OCI-LY7 (cell line): ENCODE data around the gene TULP1. TPM values are rescaled to one million over a fixed set of nuclear protein-coding genes. Genes with fewer than 3 reads are reported as not detected.
A peak's percentile ranks its signal among the peaks of the same experiment; 100 is the strongest.
"Not testable (repeated sequence)": the region's sequence is repeated elsewhere in the genome, so short reads cannot be mapped to it uniquely, and the experiment has no call there.

Source experiments
- BruUV-seq: library from RNA; stranded (reverse); fragments of 400-500 nt; replicated peaks from 2 replicates; lab custom pipeline; 2021; lab: Mats Ljungman, UMichigan
- CTCF ChIA-PET: fragments of 300-600 bp; sonication (Branson Sonifier 250); formaldehyde crosslinking; loops from one replicate; lab custom pipeline; 2022; ENCODE audit warnings: antibody characterized with exemption; ENCODE audit not compliant: unreplicated experiment; lab: Charles Lee
- POLR2A ChIA-PET: fragments of 300-600 bp; sonication (Branson Sonifier 250); formaldehyde crosslinking; loops from one replicate; lab custom pipeline; 2022; ENCODE audit warnings: antibody characterized with exemption; lab: Charles Lee
- DNase-seq: peaks from one replicate; pipeline ENCODE4 v3.0.0-alpha.2; 2015; ENCODE audit warnings: low spot score
- H2AFZ ChIP-seq: fragments of 200-600 bp; sonication (generic), shearing (Covaris generic); 2 replicates; pipeline ENCODE4 v1.6.1; 2014; ENCODE audit warnings: mild to moderate bottlenecking, antibody characterized with exemption, low read length, moderate library complexity
- H3K27ac ChIP-seq: fragments of 200-600 bp; sonication (generic); 2 replicates; pipeline ENCODE4 v1.5.1; 2014; ENCODE audit warnings: mixed run types, low read depth, mild to moderate bottlenecking, moderate library complexity, low read length, inconsistent platforms; ENCODE audit not compliant: poor library complexity, severe bottlenecking
- H3K36me3 ChIP-seq: fragments of 200-600 bp; sonication (generic); 2 replicates; pipeline ENCODE4 v1.6.1; 2014; ENCODE audit warnings: mild to moderate bottlenecking, antibody characterized with exemption, low read length, moderate library complexity, mixed read lengths; ENCODE audit not compliant: insufficient read depth
- H3K4me1 ChIP-seq: fragments of 200-600 bp; sonication (generic); 2 replicates; pipeline ENCODE4 v1.5.1; 2014; ENCODE audit warnings: mild to moderate bottlenecking, low read length; ENCODE audit not compliant: insufficient read depth, poor library complexity, severe bottlenecking
- H3K4me2 ChIP-seq: fragments of 200-600 bp; sonication (generic); 2 replicates; pipeline ENCODE4 v1.6.1; 2014; ENCODE audit warnings: mild to moderate bottlenecking, low read length
- H3K4me3 ChIP-seq: fragments of 200-600 bp; sonication (generic); 2 replicates; pipeline ENCODE4 v1.5.1; 2014; ENCODE audit warnings: mild to moderate bottlenecking, low read depth, low read length; ENCODE audit not compliant: poor library complexity, severe bottlenecking
- H3K79me2 ChIP-seq: fragments of 200-600 bp; sonication (generic); 2 replicates; pipeline ENCODE4 v1.6.1; 2016; ENCODE audit warnings: low read depth, mild to moderate bottlenecking, low read length, moderate library complexity, mixed read lengths; ENCODE audit not compliant: insufficient read depth
- H3K9me2 ChIP-seq: fragments of 200-600 bp; sonication (generic); 2 replicates; pipeline ENCODE4 v1.6.1; 2016; ENCODE audit warnings: mild to moderate bottlenecking, low read length, mixed read lengths; ENCODE audit not compliant: insufficient read depth
- H3K9me3 ChIP-seq: fragments of 200-600 bp; sonication (generic); 2 replicates; pipeline ENCODE4 v1.6.1; 2014; ENCODE audit warnings: mild to moderate bottlenecking, mixed run types, low read length, mixed read lengths
- H4K20me1 ChIP-seq: fragments of 200-600 bp; sonication (generic); 2 replicates; pipeline ENCODE4 v1.6.1; 2014; ENCODE audit warnings: mild to moderate bottlenecking, antibody characterized with exemption, low read length, moderate library complexity, mixed read lengths; ENCODE audit not compliant: insufficient read depth
- CTCF ChIP-seq: fragments of 200-600 bp; sonication (generic); conservative IDR thresholded peaks from 2 replicates; pipeline ENCODE4 v1.5.1; 2014; ENCODE audit warnings: mild to moderate bottlenecking, antibody characterized with exemption, low read length, moderate library complexity, mixed read lengths
- EZH2phosphoT487 ChIP-seq: fragments of 200-600 bp; sonication (generic); IDR thresholded peaks from 2 replicates; pipeline ENCODE4 v1.6.1; 2018; ENCODE audit warnings: low read depth, borderline replicate concordance, mild to moderate bottlenecking, mixed run types, antibody characterized with exemption, low read length, moderate library complexity, mixed read lengths
- intact Hi-C: fragments of 100-400 bp; cut with micrococcal nuclease; formaldehyde crosslinking; loops from one replicate; pipeline ENCODE4 v1.10.0; 2022; ENCODE audit not compliant: unreplicated experiment
- total RNA-seq, 2 experiments: library from RNA; depleted of rRNA in 1 of 2; stranded (reverse); fragments of >200 nt in 1 of 2; shearing (Covaris generic) in 1 of 2; gene quantifications; 2 replicates each; pipeline ENCODE4 v1.2.3, GENCODE V29; 2014 to 2022

Gene TULP1
- total RNA-seq, 2 experiments from 2014 or later, result not detected

- Histone ChIP-seq H3K36me3 (no peaks in the 10 kb centered on the region), H3K4me1 (no peaks in the 10 kb centered on the region), H3K79me2 (no peaks in the 10 kb centered on the region), H3K4me3 (no peak overlapping the region), H2AFZ (peak overlapping the region; percentile 22; the same call in 1 of the 2 replicates), H3K27ac (no peak overlapping the region), H4K20me1 (no peaks in the 10 kb centered on the region), H3K4me2 (no peak overlapping the region), H3K9me3 (0 out of 2 replicates have a peak, but pooled peaks cover 5% of the 10 kb centered on the region), H3K9me2 (no peaks in the 10 kb centered on the region)
- DNase-seq, result no peak
- POLR2A ChIA-PET, result interaction anchor here (0.6 to 1.0 kb wide), 4 partner anchors 11 to 330 kb away, joined by 3 to 4 read pairs (median 3); no protein-coding TSS in a partner anchor
- no TSS peak for BruUV-seq
- no peak for TF ChIP-seq EZH2phosphoT487
- CTCF ChIA-PET, result no interaction called here
- intact Hi-C loops, result no loop called here
These were observed 30.9 kb upstream of the TULP1 start for GRCh38 chr6:35543459-35544193.

GRCh38 chr6:35541836-35542235 is 29.1 kb upstream of the TULP1 start:
- POLR2A ChIA-PET, result interaction anchor here (0.8 kb wide), 1 partner anchor 9 kb away, joined by 4 read pairs; no protein-coding TSS in a partner anchor
- CTCF ChIA-PET, result no interaction called here
- Histone ChIP-seq H3K4me1 (no peaks in the 10 kb centered on the region), H3K9me3 (0 out of 2 replicates have a peak, but pooled peaks cover 5% of the 10 kb centered on the region), H3K36me3 (no peaks in the 10 kb centered on the region), H3K4me2 (no peak overlapping the region), H3K4me3 (no peak overlapping the region), H3K79me2 (no peaks in the 10 kb centered on the region), H2AFZ (no peak overlapping the region), H4K20me1 (no peaks in the 10 kb centered on the region), H3K27ac (no peak overlapping the region), H3K9me2 (no peaks in the 10 kb centered on the region)
- no peak for DNase-seq
- intact Hi-C loops, result no loop called here
- BruUV-seq, result no TSS peak
- no peak for TF ChIP-seq CTCF
- TF ChIP-seq EZH2phosphoT487, result no peak

- no peaks in the 10 kb centered on the region for H3K4me1 ChIP-seq
- ChIA-PET CTCF (no interaction called here), POLR2A (no interaction called here)
- H3K79me2 ChIP-seq, result no peaks in the 10 kb centered on the region
- no peak overlapping the region for H3K4me2 ChIP-seq
- no peak overlapping the region for H2AFZ ChIP-seq
- H3K9me2 ChIP-seq, result no peaks in the 10 kb centered on the region
- no TSS peak for BruUV-seq
- H3K4me3 ChIP-seq, result no peak overlapping the region
- intact Hi-C loops, result no loop called here
- DNase-seq, result no peak
- no peaks in the 10 kb centered on the region for H4K20me1 ChIP-seq
- 0 out of 2 replicates have a peak, but pooled peaks cover 5% of the 10 kb centered on the region for H3K9me3 ChIP-seq
- no peak overlapping the region for H3K27ac ChIP-seq
- TF ChIP-seq EZH2phosphoT487 (no peak), CTCF (no peak)
- H3K36me3 ChIP-seq, result no peaks in the 10 kb centered on the region
These were observed 26.5 kb upstream of the TULP1 start for GRCh38 chr6:35539223-35539622.

GRCh38 chr6:35535847-35536246 is 23.2 kb upstream of the TULP1 start:
- H3K4me1 ChIP-seq, H3K4me3 ChIP-seq, H2AFZ ChIP-seq, intact Hi-C loops, H3K4me2 ChIP-seq, H3K9me3 ChIP-seq, H3K9me2 ChIP-seq, H3K79me2 ChIP-seq, CTCF ChIA-PET, DNase-seq, H3K27ac ChIP-seq, H3K36me3 ChIP-seq, H4K20me1 ChIP-seq, BruUV-seq: not testable (repeated sequence)
- POLR2A ChIA-PET, result interaction anchor here (0.5 kb wide), 1 partner anchor 19 kb away, joined by 3 read pairs; no protein-coding TSS in a partner anchor
